Caco-2 (cell line): ENCODE results near the gene WFS1. TPM values are rescaled to one million over a fixed set of nuclear protein-coding genes. Genes with fewer than 3 reads are reported as not detected.

ENCODE experiments used
- BruUV-seq: library from RNA; stranded (reverse); fragments of 400-500 nt; replicated peaks from 2 replicates; lab custom pipeline; 2021; lab: Mats Ljungman, UMichigan
- CTCF ChIA-PET: fragments of 300-600 bp; sonication (Branson Sonifier 250); formaldehyde crosslinking; loops from one replicate; lab custom pipeline; 2022; ENCODE audit warnings: antibody characterized with exemption; lab: Charles Lee
- POLR2A ChIA-PET: fragments of 300-600 bp; sonication (Branson Sonifier 250); formaldehyde crosslinking; loops from one replicate; lab custom pipeline; 2022; ENCODE audit warnings: antibody characterized with exemption; lab: Charles Lee
- DNase-seq, 2 experiments: peaks; one replicate each; pipeline versions ENCODE4 v3.0.0 to v3.0.0-alpha.2; 2020 to 2022
- H3K27me3 ChIP-seq: replicated peaks from 2 replicates; pipeline ENCODE4 v1.6.0; 2011; ENCODE audit warnings: low read length; ENCODE audit not compliant: control insufficient read depth, insufficient read depth
- H3K36me3 ChIP-seq: 2 replicates; pipeline ENCODE4 v1.5.1; 2011; ENCODE audit warnings: low read length; ENCODE audit not compliant: control insufficient read depth, insufficient read depth
- H3K4me1 ChIP-seq: fragments of 250-450 bp; sonication (Bioruptor Pico); 2 replicates; pipeline ENCODE4 v1.5.1; 2020; ENCODE audit warnings: mild to moderate bottlenecking
- H3K4me3 ChIP-seq: 2 replicates; pipeline ENCODE4 v1.5.1; 2011; ENCODE audit warnings: low read depth, mild to moderate bottlenecking, control low read depth, low read length
- H3K9me3 ChIP-seq: fragments of 250-450 bp; sonication (Bioruptor Pico); 2 replicates; pipeline ENCODE4 v1.5.1; 2020; ENCODE audit warnings: mild to moderate bottlenecking, moderate library complexity
- H3K27ac Mint-ChIP-seq: one replicate; pipeline ENCODE4 v1.8.0; 2022; ENCODE audit warnings: mixed read lengths; ENCODE audit not compliant: unreplicated experiment
- H3K27me3 Mint-ChIP-seq: one replicate; pipeline ENCODE4 v1.8.0; 2022; ENCODE audit warnings: mixed read lengths; ENCODE audit not compliant: insufficient read depth, unreplicated experiment
- H3K36me3 Mint-ChIP-seq: one replicate; pipeline ENCODE4 v1.8.0; 2022; ENCODE audit warnings: mild to moderate bottlenecking, mixed read lengths; ENCODE audit not compliant: insufficient read depth, unreplicated experiment
- H3K4me1 Mint-ChIP-seq: one replicate; pipeline ENCODE4 v1.8.0; 2022; ENCODE audit warnings: low read depth, mixed read lengths; ENCODE audit not compliant: unreplicated experiment
- H3K4me3 Mint-ChIP-seq: one replicate; pipeline ENCODE4 v1.8.0; 2022; ENCODE audit warnings: mild to moderate bottlenecking, moderate library complexity, mixed read lengths; ENCODE audit not compliant: unreplicated experiment
- H3K9me3 Mint-ChIP-seq: one replicate; pipeline ENCODE4 v1.8.0; 2022; ENCODE audit warnings: mixed read lengths; ENCODE audit not compliant: unreplicated experiment
- CTCF ChIP-seq, 2 experiments: fragments of 200-600 bp in 1 of 2; IDR thresholded peaks; 1 replicate in 1 of 2; 2 replicates in 1 of 2; pipeline versions ENCODE4 v1.5.1 to v1.8.0; 2011 to 2022; ENCODE audit warnings: antibody characterized with exemption in 1 of 2, control low read depth in 1 of 2, inconsistent platforms in 1 of 2, low read depth in 1 of 2, low read length in 1 of 2, mild to moderate bottlenecking in 1 of 2, moderate library complexity in 1 of 2; ENCODE audit not compliant: insufficient read depth in 1 of 2, severe bottlenecking in 1 of 2, unreplicated experiment in 1 of 2
- intact Hi-C: fragments of 100-400 bp; cut with micrococcal nuclease; formaldehyde crosslinking; loops from one replicate; pipeline ENCODE4 v1.10.0; 2022; ENCODE audit not compliant: unreplicated experiment
- total RNA-seq: library from RNA; stranded (reverse); gene quantifications from 2 replicates; pipeline ENCODE4 v1.2.3, GENCODE V29; 2022

The WFS1 gene
- total RNA-seq, 1 experiment from 2014 or later, result 24.9 TPM

DNA sequence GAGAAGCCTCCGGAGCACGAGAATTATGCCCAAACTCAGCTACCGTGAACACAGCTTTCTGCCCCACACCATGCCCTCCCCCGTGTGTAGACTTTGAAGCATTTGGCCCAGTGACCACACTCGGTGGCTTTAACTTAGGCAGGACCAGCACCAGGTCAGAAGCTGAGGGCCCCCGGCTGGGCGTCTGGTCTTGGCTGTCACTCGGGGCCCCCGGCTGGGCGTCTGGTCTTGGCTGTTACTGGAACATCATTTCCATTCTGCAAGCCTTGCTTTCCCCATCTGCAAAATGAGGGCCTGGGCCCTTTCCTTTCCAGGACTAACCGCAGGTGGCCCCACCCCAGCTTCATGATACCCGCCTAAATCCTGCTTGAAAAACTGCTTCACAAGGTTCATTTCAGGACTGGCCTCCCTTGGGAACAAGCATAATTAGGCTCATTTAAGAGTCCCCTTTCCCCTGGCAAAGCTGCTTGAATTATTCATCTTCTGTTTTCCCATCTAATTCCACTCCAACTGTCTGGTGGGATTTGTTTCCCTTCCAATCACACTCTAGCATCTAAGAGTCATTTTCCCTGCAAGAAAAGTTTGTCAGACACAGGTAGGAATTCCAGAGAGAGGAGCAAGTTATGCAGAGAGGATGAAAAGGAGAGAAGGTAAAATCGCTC lies 82.5 kb downstream of the WFS1 start:
- intact Hi-C loops, result no loop called here
- H3K36me3 Mint-ChIP-seq, result no peaks in the 10 kb centered on the region
- no peak overlapping the region for H3K4me3 ChIP-seq
- H3K9me3 ChIP-seq, result no peaks in the 10 kb centered on the region
- H3K27me3 Mint-ChIP-seq, result peaks cover 31% of the 10 kb centered on the region
- no peaks in the 10 kb centered on the region for H3K4me1 Mint-ChIP-seq
- TF ChIP-seq CTCF (IDR thresholded peaks at IDR 0.05; ENCODE audit: insufficient read depth in 1 of 2, low read depth in 1 of 2, low read length in 1 of 2, severe bottlenecking in 1 of 2, unreplicated experiment in 1 of 2), result no peak
- H3K27me3 ChIP-seq, result no peaks in the 10 kb centered on the region
- H3K4me1 ChIP-seq, result no peaks in the 10 kb centered on the region
- no TSS peak for BruUV-seq
- no peak overlapping the region for H3K27ac Mint-ChIP-seq
- no peaks in the 10 kb centered on the region for H3K36me3 ChIP-seq
- no peaks in the 10 kb centered on the region for H3K9me3 Mint-ChIP-seq
- POLR2A ChIA-PET, result no interaction called here
- CTCF ChIA-PET, result no interaction called here
- no peak for DNase-seq
- H3K4me3 Mint-ChIP-seq, result no peak overlapping the region

Other genes starting within 250 kb of the WFS1 start
- not detected in 2 replicates for gene JAKMIP1, start 69.3 kb upstream of the WFS1 start, total RNA-seq
- not detected in 2 replicates for gene PPP2R2C, start 202.8 kb downstream of the WFS1 start, total RNA-seq